Progenitor cell of endocrine pancreas (in vitro differentiated cells): ENCODE results near the gene PRMT5. TPM values are rescaled to one million over a fixed set of nuclear protein-coding genes. Genes with fewer than 3 reads are reported as not detected.
"Not testable (repeated sequence)": the region's sequence is repeated elsewhere in the genome, so short reads cannot be mapped to it uniquely, and the experiment has no call there.

ENCODE experiments used
- DNase-seq: peaks from one replicate; pipeline ENCODE4 v3.0.0; 2021; ENCODE audit warnings: low spot score; ENCODE audit not compliant: unreplicated experiment
- H3K27ac Mint-ChIP-seq: 2 replicates; pipeline ENCODE4 v1.8.0; 2021; ENCODE audit warnings: mild to moderate bottlenecking, moderate library complexity, mixed read lengths
- H3K27me3 Mint-ChIP-seq: 2 replicates; pipeline ENCODE4 v1.8.0; 2021; ENCODE audit warnings: mixed read lengths
- H3K36me3 Mint-ChIP-seq: 2 replicates; pipeline ENCODE4 v1.8.0; 2022; ENCODE audit warnings: mixed read lengths; ENCODE audit not compliant: insufficient read depth
- H3K4me1 Mint-ChIP-seq: 2 replicates; pipeline ENCODE4 v1.8.0; 2021; ENCODE audit warnings: low read depth, mixed read lengths
- H3K4me3 Mint-ChIP-seq: 2 replicates; pipeline ENCODE4 v1.8.0; 2021; ENCODE audit warnings: low read depth, mild to moderate bottlenecking, moderate library complexity, mixed read lengths
- H3K9me3 Mint-ChIP-seq: 2 replicates; pipeline ENCODE4 v1.8.0; 2021; ENCODE audit warnings: low read depth, mixed read lengths
- total RNA-seq: library from RNA; stranded (reverse); gene quantifications from 2 replicates; pipeline ENCODE4 v1.2.1, GENCODE V29; 2021
- TF ChIP-seq, protein P1 (sequence below): fragments of 200-600 bp; sonication (generic); IDR thresholded peaks from one replicate; pipeline ENCODE4 v1.5.0; 2021; ENCODE audit warnings: antibody characterized with exemption, mild to moderate bottlenecking; ENCODE audit not compliant: unreplicated experiment

The PRMT5 gene
- total RNA-seq, 1 donor from 2014 or later: 104 TPM

DNA sequence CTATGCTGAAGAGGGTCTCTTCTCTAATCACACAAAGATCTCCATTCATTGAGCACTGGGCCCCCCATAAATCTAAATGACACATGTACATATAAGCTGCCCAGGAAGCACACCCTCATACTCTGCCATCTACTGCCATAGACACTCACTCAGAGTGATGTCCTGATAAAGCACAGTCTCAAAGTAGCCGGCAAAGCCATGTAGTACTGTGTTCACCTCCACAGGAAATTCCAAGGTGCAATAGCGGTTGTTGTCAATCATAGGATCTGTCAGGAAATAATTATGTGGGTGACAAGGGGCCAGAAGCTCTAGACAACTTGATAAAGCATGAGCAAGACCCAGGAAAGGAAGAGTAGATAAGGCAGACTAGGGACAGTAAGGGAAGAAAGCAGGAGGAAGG lies 6.9 kb downstream of the PRMT5 start:
- no peak for DNase-seq
- Mint-ChIP-seq H3K9me3 (no peaks in the 10 kb centered on the region), H3K27me3 (no peaks in the 10 kb centered on the region), H3K36me3 (peaks cover 30% of the 10 kb centered on the region), H3K4me1 (peaks cover 15% of the 10 kb centered on the region), H3K27ac (no peak overlapping the region), H3K4me3 (no peak overlapping the region)
- TF ChIP-seq, protein P1, sequence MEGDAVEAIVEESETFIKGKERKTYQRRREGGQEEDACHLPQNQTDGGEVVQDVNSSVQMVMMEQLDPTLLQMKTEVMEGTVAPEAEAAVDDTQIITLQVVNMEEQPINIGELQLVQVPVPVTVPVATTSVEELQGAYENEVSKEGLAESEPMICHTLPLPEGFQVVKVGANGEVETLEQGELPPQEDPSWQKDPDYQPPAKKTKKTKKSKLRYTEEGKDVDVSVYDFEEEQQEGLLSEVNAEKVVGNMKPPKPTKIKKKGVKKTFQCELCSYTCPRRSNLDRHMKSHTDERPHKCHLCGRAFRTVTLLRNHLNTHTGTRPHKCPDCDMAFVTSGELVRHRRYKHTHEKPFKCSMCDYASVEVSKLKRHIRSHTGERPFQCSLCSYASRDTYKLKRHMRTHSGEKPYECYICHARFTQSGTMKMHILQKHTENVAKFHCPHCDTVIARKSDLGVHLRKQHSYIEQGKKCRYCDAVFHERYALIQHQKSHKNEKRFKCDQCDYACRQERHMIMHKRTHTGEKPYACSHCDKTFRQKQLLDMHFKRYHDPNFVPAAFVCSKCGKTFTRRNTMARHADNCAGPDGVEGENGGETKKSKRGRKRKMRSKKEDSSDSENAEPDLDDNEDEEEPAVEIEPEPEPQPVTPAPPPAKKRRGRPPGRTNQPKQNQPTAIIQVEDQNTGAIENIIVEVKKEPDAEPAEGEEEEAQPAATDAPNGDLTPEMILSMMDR: no peak

DNA sequence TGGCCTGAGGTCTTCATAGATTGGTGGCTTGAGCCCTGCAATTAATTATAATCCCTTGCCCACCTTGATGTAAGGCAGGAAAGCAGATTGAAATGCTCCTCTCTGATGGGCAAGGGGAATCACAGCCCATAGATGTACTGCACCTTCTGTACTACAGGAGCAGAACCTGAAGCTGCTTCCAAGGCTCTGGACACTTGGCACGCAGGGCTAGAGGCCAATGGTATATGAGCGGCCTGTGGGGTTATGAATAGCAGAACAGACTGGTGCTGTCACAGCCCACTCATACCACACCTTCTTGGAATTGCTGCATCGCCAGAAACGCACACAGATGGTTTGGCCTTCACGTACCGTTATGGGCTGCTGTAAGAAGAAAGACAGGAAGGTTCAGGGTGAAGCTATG lies 8.5 kb downstream of the PRMT5 start:
- TF ChIP-seq, protein P1: no peak
- H3K4me3 Mint-ChIP-seq: no peak overlapping the region
- no peak for DNase-seq
- H3K9me3 Mint-ChIP-seq: no peaks in the 10 kb centered on the region
- H3K27me3 Mint-ChIP-seq: no peaks in the 10 kb centered on the region
- peak overlapping the region; percentile 100 for H3K27ac Mint-ChIP-seq
- H3K4me1 Mint-ChIP-seq: peaks cover 18% of the 10 kb centered on the region
- H3K36me3 Mint-ChIP-seq: peaks cover 28% of the 10 kb centered on the region

DNA sequence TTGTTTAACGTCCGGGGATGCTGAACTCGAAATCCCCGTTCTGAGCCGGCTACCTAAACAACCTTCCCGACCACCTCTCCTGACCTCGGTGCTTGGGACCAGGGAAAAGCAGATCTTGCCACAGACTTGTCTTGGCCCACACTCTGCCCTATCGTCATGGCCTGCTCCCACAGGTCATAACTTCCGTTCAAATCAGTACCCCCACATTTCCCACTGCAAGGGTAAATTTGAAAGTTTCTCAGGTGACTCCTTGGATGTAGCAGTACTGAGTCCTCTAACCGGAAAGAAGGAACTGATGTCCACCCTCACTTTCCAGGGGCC lies 9.6 kb downstream of the PRMT5 start:
- no peaks in the 10 kb centered on the region for H3K9me3 Mint-ChIP-seq
- peak overlapping the region; percentile 100 for H3K27ac Mint-ChIP-seq
- TF ChIP-seq, protein P1: no peak
- no peaks in the 10 kb centered on the region for H3K27me3 Mint-ChIP-seq
- no peak for DNase-seq
- peaks cover 18% of the 10 kb centered on the region for H3K4me1 Mint-ChIP-seq
- peak overlapping the region; percentile 92 for H3K4me3 Mint-ChIP-seq
- peaks cover 26% of the 10 kb centered on the region for H3K36me3 Mint-ChIP-seq

DNA sequence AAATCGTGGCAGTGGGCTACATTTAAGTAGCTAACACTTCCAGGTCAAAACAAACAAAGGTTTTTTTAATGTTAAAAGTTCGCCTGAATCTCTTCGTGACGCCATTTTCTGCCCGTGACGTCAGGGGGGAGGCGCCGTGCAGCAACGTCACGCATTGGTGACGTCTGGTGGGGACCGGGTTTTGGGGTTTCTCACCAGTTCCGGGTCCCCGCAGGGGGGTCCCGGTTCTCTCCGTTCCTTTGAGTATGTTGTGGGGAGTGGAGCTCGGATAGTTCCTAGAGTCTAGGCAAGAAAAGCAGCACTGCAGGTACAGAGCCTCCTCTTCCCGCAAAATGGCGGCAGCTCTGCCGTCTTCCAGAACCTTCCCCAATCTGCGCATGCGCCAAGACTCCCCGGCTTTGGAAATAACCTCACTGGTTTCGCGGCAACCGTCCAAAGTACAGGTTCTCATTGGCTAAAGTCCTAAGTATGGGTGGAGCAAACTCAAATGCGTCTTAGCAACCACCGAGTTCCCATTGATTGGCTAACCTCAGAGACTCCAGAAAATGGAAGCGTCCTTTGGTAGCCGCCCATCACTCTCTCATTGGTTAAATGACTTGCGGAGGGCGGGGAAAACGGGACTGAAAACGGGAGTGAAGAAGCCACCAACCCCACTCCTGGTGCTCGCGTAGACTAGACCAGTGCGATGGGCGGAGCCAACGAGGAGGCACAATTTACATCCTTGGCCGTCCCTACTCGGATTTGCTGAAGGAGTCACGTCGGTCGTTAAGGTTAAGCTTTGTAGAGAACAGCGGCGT lies 10.2 kb downstream of the PRMT5 start, which contains the start of gene RBM23:
RBM23 (minus strand) TSS at position 346 of the 797 bp plus-strand sequence.
- peaks cover 18% of the 10 kb centered on the region for H3K4me1 Mint-ChIP-seq
- H3K9me3 Mint-ChIP-seq: no peaks in the 10 kb centered on the region
- peak within 1 kb of the TSS; percentile 92 for H3K4me3 Mint-ChIP-seq
- DNase-seq: peak; percentile 99
- TF ChIP-seq, protein P1: no peak
- peak within 1 kb of the TSS; percentile 100 for H3K27ac Mint-ChIP-seq
- no peaks in the 10 kb centered on the region for H3K27me3 Mint-ChIP-seq
- H3K36me3 Mint-ChIP-seq: peaks cover 28% of the 10 kb centered on the region

DNA sequence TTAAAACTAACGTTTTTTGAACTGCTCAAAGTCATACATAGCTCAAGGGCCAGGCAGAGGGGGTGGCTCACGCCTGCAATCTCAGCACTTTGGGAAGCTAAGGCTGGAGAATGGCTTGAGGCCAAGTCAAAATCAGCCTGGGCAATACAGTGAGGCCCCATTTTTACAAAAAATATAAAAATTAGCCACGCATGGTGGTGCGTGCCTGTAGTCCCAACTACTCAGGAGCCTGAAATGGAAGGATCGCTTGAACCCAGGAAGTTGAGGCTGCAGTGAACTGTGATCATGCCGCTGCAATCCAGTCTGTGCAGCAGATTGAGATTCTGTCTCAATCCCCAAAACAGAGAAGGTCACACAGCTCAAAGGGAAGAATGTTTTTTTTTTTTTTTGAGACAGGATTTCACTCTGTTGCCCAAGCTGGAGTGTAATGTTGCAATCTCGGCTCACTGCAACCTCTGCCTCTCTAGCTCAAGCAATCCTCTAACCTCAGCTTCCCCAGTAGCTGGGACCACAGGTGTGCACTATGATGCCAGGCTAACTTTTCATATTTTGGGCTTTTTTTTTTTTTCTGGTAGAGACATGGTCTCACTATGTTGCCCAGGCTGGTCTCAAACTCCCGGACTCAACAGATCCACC lies 13.2 kb downstream of the PRMT5 start:
- Mint-ChIP-seq H3K9me3 (no peaks in the 10 kb centered on the region), H3K36me3 (peaks cover 14% of the 10 kb centered on the region), H3K27me3 (no peaks in the 10 kb centered on the region), H3K27ac (peak overlapping the region; percentile 59), H3K4me1 (peaks cover 22% of the 10 kb centered on the region), H3K4me3 (no peak overlapping the region)
- TF ChIP-seq, protein P1: no peak
- DNase-seq: no peak

DNA sequence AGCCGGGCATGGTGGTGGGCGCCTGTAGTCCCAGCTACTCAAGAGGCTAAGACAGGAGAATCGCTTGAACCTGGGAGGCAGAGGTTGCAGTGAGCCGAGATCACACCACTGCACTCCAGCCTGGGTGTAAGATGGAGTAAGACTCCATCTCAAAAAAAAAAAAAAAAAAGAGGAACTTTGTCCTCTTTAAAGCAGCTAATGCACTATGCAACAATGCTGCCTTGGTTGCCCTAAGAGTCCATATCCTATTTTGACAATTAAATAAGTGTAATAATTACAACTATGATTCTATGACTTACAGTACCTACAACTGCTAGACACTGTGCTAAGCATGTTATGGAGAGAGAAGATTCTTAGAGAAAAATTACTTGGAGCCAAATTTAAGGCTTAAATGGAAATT lies 14.3 kb downstream of the PRMT5 start:
- DNase-seq, H3K27me3 Mint-ChIP-seq, H3K4me3 Mint-ChIP-seq, H3K27ac Mint-ChIP-seq, H3K9me3 Mint-ChIP-seq: not testable (repeated sequence)
- Mint-ChIP-seq H3K4me1 (peaks cover 22% of the 10 kb centered on the region), H3K36me3 (peaks cover 13% of the 10 kb centered on the region)
